Endothelial cell of umbilical vein (primary cell): ENCODE measurements around the gene TRIM2. TPM values are rescaled to one million over a fixed set of nuclear protein-coding genes. Genes with fewer than 3 reads are reported as not detected.

Experiments
- BruUV-seq: library from RNA; stranded (reverse); fragments of 400-500 nt; replicated peaks from 2 replicates; lab custom pipeline; 2021; lab: Mats Ljungman, UMichigan
- CTCF ChIA-PET: fragments of 300-600, 350-600 bp; sonication (Branson Sonifier 250); formaldehyde crosslinking; loops from one replicate; lab custom pipeline; 2021; ENCODE audit warnings: antibody characterized with exemption, inconsistent platforms; lab: Charles Lee
- POLR2A ChIA-PET: fragments of 300-600, 350-600 bp; sonication (Branson Sonifier 250); formaldehyde crosslinking; loops from one replicate; lab custom pipeline; 2021; ENCODE audit warnings: antibody characterized with exemption, inconsistent platforms; lab: Charles Lee
- DNase-seq: peaks from one replicate; pipeline ENCODE4 v3.0.0-alpha.2; 2011; ENCODE audit warnings: low read depth, low spot score
- FAIRE-seq: peaks from 2 replicates; lab custom pipeline; 2011; peaks lifted over from hg19 to GRCh38; lab: Jason Lieb, UNC
- H2AFZ ChIP-seq: 2 replicates; pipeline ENCODE4 v1.6.0; 2012; ENCODE audit warnings: low read depth, low read length, control low read depth, inconsistent platforms
- H3K27ac ChIP-seq: 2 replicates; pipeline ENCODE4 v1.5.1; 2011; ENCODE audit warnings: low read depth, mild to moderate bottlenecking, control low read depth, low read length, moderate library complexity; ENCODE audit not compliant: insufficient read depth
- H3K27me3 ChIP-seq, 2 experiments: 2 replicates each; pipeline versions ENCODE4 v1.6.0 to v1.6.1; 2011; ENCODE audit warnings: low read length in 2 of 2, mixed read lengths in 1 of 2; ENCODE audit not compliant: control insufficient read depth in 2 of 2, insufficient read depth in 2 of 2
- H3K36me3 ChIP-seq, 2 experiments: 2 replicates in 1 of 2; 3 replicates in 1 of 2; pipeline ENCODE4 v1.5.1; 2011; ENCODE audit warnings: low read length in 2 of 2, mild to moderate bottlenecking in 1 of 2, moderate library complexity in 1 of 2; ENCODE audit not compliant: control insufficient read depth in 2 of 2, insufficient read depth in 2 of 2; ENCODE audit errors: extremely low read depth in 1 of 2
- H3K4me1 ChIP-seq: 3 replicates; pipeline ENCODE4 v1.5.1; 2011; ENCODE audit warnings: mild to moderate bottlenecking, low read length; ENCODE audit not compliant: control insufficient read depth, insufficient read depth; ENCODE audit errors: extremely low read depth
- H3K4me2 ChIP-seq: 2 replicates; pipeline ENCODE4 v1.6.1; 2011; ENCODE audit warnings: low read length, control low read depth, mixed read lengths; ENCODE audit not compliant: insufficient read depth
- H3K4me3 ChIP-seq, 3 experiments: fragments of 200-600 bp in 1 of 3; sonication (generic), shearing (Covaris generic) in 1 of 3; replicated peaks in 1 of 3; 2 replicates each; pipeline ENCODE4 v1.5.1; 2011 to 2016; ENCODE audit warnings: control low read depth in 3 of 3, low read length in 3 of 3, mild to moderate bottlenecking in 2 of 3, inconsistent platforms in 1 of 3, low read depth in 1 of 3, moderate library complexity in 1 of 3; ENCODE audit not compliant: insufficient read depth in 1 of 3
- H3K79me2 ChIP-seq: 2 replicates; pipeline ENCODE4 v1.6.0; 2012; ENCODE audit warnings: low read length, inconsistent platforms; ENCODE audit not compliant: control insufficient read depth, insufficient read depth
- H3K9ac ChIP-seq: replicated peaks from 2 replicates; pipeline ENCODE3; 2011; ENCODE audit warnings: low read length, control low read depth; ENCODE audit not compliant: insufficient read depth; ENCODE audit errors: extremely low read depth
- H3K9me1 ChIP-seq: replicated peaks from 3 replicates; pipeline ENCODE4 v1.6.0; 2011; ENCODE audit warnings: mild to moderate bottlenecking, low read length; ENCODE audit not compliant: control insufficient read depth, insufficient read depth; ENCODE audit errors: extremely low read depth
- H3K9me3 ChIP-seq: replicated peaks from 2 replicates; pipeline ENCODE4 v1.5.1; 2012; ENCODE audit warnings: low read length, inconsistent platforms; ENCODE audit not compliant: control insufficient read depth, insufficient read depth
- H4K20me1 ChIP-seq: replicated peaks from 2 replicates; pipeline ENCODE3; 2011; ENCODE audit warnings: mild to moderate bottlenecking, low read length; ENCODE audit not compliant: control insufficient read depth, insufficient read depth; ENCODE audit errors: extremely low read depth
- EZH2 ChIP-seq: IDR thresholded peaks from 2 replicates; pipeline ENCODE4 v1.6.1; 2012; ENCODE audit warnings: borderline replicate concordance, low read depth, mild to moderate bottlenecking, moderate library complexity, low read length, inconsistent platforms; ENCODE audit not compliant: severe bottlenecking
- FOS ChIP-seq: IDR thresholded peaks from 2 replicates; pipeline ENCODE4 v1.6.1; 2011; ENCODE audit warnings: mild to moderate bottlenecking, low read length, moderate library complexity, borderline replicate concordance; ENCODE audit not compliant: insufficient read depth
- GATA2 ChIP-seq: IDR thresholded peaks from 2 replicates; pipeline ENCODE4 v1.7.0; 2011; ENCODE audit warnings: low read depth, mild to moderate bottlenecking, moderate library complexity, mixed read lengths, low read length; ENCODE audit not compliant: insufficient read length, insufficient read depth
- MYC ChIP-seq: IDR thresholded peaks from one replicate; pipeline ENCODE4 v1.6.1; 2011; ENCODE audit warnings: mild to moderate bottlenecking, low read depth, low read length
- POLR2A ChIP-seq: IDR thresholded peaks from 2 replicates; pipeline ENCODE4 v1.6.1; 2012; ENCODE audit warnings: low read depth, mild to moderate bottlenecking, control low read depth, low read length
- POLR2AphosphoS5 ChIP-seq: IDR thresholded peaks from 2 replicates; pipeline ENCODE4 v1.6.1; 2012; ENCODE audit warnings: low read depth, mild to moderate bottlenecking, control low read depth, low read length, moderate library complexity; ENCODE audit not compliant: insufficient read depth
- dilution Hi-C: fragments of 300-500 bp; cut with MboI; formaldehyde crosslinking; loops from one replicate; pipeline ENCODE4 v1.15.0; 2019; ENCODE audit warnings: low sequenced_read_pairs; ENCODE audit not compliant: extremely low pct_ligation_motif_present
- intact Hi-C: fragments of 100-400 bp; cut with micrococcal nuclease; formaldehyde crosslinking; loops from one replicate; pipeline ENCODE4 v1.10.0; 2022
- polyA plus RNA-seq, 4 experiments: library from polyadenylated mRNA; depleted of rRNA in 3 of 4; stranded (reverse) in 3 of 4; unstranded in 1 of 4; fragments of >200 nt; gene quantifications; 2 replicates each; pipeline versions ENCODE4 v1.2.1 to v1.2.3, GENCODE V29; 2011 to 2012; ENCODE audit warnings: missing spikeins in 1 of 4
- total RNA-seq: library from RNA; stranded (reverse); gene quantifications from 2 replicates; pipeline ENCODE4 v1.2.3, GENCODE V29; 2021
- TF ChIP-seq, protein P1 (sequence below): IDR thresholded peaks from 2 replicates; pipeline ENCODE4 v1.6.1; 2011; ENCODE audit not compliant: insufficient read depth, insufficient read length
- TF ChIP-seq, protein P2 (sequence below), 2 donors: IDR thresholded peaks; 1 replicate in 1 of 2; 2 replicates in 1 of 2; pipeline ENCODE4 v1.5.1; 2011; ENCODE audit warnings: low read length in 2 of 2, mild to moderate bottlenecking in 2 of 2, moderate library complexity in 2 of 2, control low read depth in 1 of 2, inconsistent platforms in 1 of 2, low read depth in 1 of 2; ENCODE audit not compliant: insufficient read depth in 1 of 2; ENCODE audit errors: extremely low read depth in 1 of 2

Gene TRIM2
- total and polyA plus RNA-seq, 2 donors (not counting 3 experiments of a cell fraction or from before 2014, with no cell fraction given): 6.8 to 19.7 TPM

DNA sequence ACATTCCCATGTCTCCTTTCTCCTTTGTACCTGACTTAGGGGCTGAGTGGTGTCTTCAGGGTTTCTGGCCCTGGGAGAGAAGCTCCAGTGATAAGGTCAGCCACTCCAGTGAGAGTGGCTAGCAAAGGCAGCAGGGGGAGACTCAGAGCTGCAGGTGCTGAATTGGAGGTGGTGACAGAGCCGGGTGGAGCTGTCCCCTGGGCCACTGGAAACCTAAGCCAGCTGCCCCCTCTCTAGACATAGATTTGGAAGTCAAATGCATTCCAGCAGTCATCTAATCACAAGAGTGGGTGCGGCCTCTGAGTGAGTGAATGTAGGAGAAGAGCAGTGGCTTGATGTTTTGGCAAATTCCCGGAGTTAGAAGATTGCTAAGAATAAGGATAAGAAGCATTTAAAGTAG, 28.5 kb downstream of the TRIM2 start:
- dilution Hi-C loops (no loop called here), intact Hi-C loops (no loop called here)
- no peaks in the 10 kb centered on the region for H3K9me3 ChIP-seq
- peaks cover 11% of the 10 kb centered on the region for H3K4me1 ChIP-seq
- H3K4me2 ChIP-seq: no peak overlapping the region
- H3K27ac ChIP-seq: no peak overlapping the region
- no peak for FAIRE-seq
- H3K36me3 ChIP-seq: no peaks in the 10 kb centered on the region
- no peaks in the 10 kb centered on the region for H3K27me3 ChIP-seq
- no peaks in the 10 kb centered on the region for H3K9me1 ChIP-seq
- no peak for TF ChIP-seq POLR2AphosphoS5
- no peak for TF ChIP-seq POLR2A
- TF ChIP-seq, protein P1, sequence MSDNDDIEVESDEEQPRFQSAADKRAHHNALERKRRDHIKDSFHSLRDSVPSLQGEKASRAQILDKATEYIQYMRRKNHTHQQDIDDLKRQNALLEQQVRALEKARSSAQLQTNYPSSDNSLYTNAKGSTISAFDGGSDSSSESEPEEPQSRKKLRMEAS: no peak
- no peak for TF ChIP-seq MYC
- no peak for TF ChIP-seq GATA2
- DNase-seq: no peak
- ChIA-PET CTCF (interaction anchor here (0.7 to 1.4 kb wide), 3 partner anchors 69 to 341 kb away, joined by 3 to 6 read pairs (median 4); no protein-coding TSS in a partner anchor), POLR2A (no interaction called here)
- no peak overlapping the region for H2AFZ ChIP-seq
- H3K9ac ChIP-seq: no peak overlapping the region
- no TSS peak for BruUV-seq
- H3K79me2 ChIP-seq: no peaks in the 10 kb centered on the region
- H3K4me3 ChIP-seq: no peak overlapping the region
- no peaks in the 10 kb centered on the region for H4K20me1 ChIP-seq

DNA sequence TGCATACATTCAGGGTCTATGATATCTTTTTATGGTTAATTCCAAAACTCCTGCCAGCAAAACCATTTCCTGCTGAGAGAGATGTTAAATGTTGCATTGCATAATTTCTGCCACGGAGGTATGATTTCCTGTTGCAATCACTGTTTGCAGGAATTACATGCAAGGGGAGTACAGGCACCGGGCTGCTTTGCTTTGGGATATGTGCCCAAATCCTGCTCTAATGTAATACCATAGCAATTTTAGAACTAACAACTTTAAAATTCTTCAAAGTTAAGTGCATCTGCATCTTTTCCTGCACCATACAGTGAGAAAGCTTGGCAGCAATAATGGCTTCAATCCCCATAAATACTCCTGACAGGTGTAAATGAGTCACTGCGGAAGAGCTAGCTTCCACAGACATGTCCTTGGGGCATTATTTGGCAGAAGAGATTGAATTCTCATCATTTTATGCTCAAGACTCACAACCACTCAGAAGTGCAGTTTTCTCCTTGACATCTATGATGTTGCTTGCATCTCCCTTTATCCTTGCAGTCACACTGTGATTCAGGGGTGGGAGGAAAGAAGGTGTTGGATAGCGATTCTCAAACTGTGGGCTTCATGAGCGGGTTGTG, 29.6 kb downstream of the TRIM2 start:
- Histone ChIP-seq H3K4me1 (peaks cover 8% of the 10 kb centered on the region), H3K27me3 (no peaks in the 10 kb centered on the region), H2AFZ (no peak overlapping the region), H3K9me1 (no peaks in the 10 kb centered on the region), H3K4me3 (no peak overlapping the region), H4K20me1 (no peaks in the 10 kb centered on the region), H3K4me2 (no peak overlapping the region), H3K79me2 (no peaks in the 10 kb centered on the region), H3K9me3 (no peaks in the 10 kb centered on the region), H3K27ac (no peak overlapping the region), H3K36me3 (no peaks in the 10 kb centered on the region), H3K9ac (no peak overlapping the region)
- ChIA-PET POLR2A (no interaction called here), CTCF (interaction anchor here (0.9 to 1.4 kb wide), 3 partner anchors 10 to 87 kb away, joined by 3 to 6 read pairs (median 3); no protein-coding TSS in a partner anchor)
- no TSS peak for BruUV-seq
- intact Hi-C loops: no loop called here
- peak; percentile 31 for DNase-seq
- TF ChIP-seq POLR2AphosphoS5: no peak
- TF ChIP-seq, protein P2, sequence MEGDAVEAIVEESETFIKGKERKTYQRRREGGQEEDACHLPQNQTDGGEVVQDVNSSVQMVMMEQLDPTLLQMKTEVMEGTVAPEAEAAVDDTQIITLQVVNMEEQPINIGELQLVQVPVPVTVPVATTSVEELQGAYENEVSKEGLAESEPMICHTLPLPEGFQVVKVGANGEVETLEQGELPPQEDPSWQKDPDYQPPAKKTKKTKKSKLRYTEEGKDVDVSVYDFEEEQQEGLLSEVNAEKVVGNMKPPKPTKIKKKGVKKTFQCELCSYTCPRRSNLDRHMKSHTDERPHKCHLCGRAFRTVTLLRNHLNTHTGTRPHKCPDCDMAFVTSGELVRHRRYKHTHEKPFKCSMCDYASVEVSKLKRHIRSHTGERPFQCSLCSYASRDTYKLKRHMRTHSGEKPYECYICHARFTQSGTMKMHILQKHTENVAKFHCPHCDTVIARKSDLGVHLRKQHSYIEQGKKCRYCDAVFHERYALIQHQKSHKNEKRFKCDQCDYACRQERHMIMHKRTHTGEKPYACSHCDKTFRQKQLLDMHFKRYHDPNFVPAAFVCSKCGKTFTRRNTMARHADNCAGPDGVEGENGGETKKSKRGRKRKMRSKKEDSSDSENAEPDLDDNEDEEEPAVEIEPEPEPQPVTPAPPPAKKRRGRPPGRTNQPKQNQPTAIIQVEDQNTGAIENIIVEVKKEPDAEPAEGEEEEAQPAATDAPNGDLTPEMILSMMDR (IDR thresholded peaks at IDR 0.05; ENCODE audit: extremely low read depth in 1 of 2, insufficient read depth in 1 of 2, low read depth in 1 of 2, low read length in 2 of 2): no peak
- TF ChIP-seq POLR2A: no peak
- no peak for TF ChIP-seq EZH2
- TF ChIP-seq, protein P1: no peak
- TF ChIP-seq GATA2: no peak
- no peak for TF ChIP-seq FOS
- dilution Hi-C loops: no loop called here
- FAIRE-seq: peak; percentile 49
